ENCODE measurements around the gene ARFGEF2. TPM values are rescaled to one million over a fixed set of nuclear protein-coding genes. Genes with fewer than 3 reads are reported as not detected.

The ARFGEF2 gene
- total RNA-seq, 4 donors from 2014 or later: 29.9 to 84.7 (median 39.1) TPM

GRCh38 chr20:48879612-48880245 is 41.8 kb upstream of the ARFGEF2 start:
- no peaks in the 10 kb centered on the region for H3K27me3 ChIP-seq
- peaks cover 13% of the 10 kb centered on the region for H3K4me1 ChIP-seq
- no peaks in the 10 kb centered on the region for H3K36me3 ChIP-seq
- WGBS: 76% methylated on average over 1 of the region's 1 CpG
- no peak for DNase-seq (ENCODE audit: low spot score in 2 of 2)
- H3K9me3 ChIP-seq: no peaks in the 10 kb centered on the region
- TF ChIP-seq CTCF (IDR thresholded peaks at IDR 0.05) (no peak), POLR2AphosphoS5 (IDR thresholded peaks at IDR 0.05) (no peak), EP300 (IDR thresholded peaks at IDR 0.05) (no peak), POLR2A (IDR thresholded peaks at IDR 0.05) (no peak)
- no peak overlapping the region for H3K4me3 ChIP-seq
- H3K27ac ChIP-seq: no peak overlapping the region

- Histone ChIP-seq H3K9me3 (no peaks in the 10 kb centered on the region), H3K27ac (no peak overlapping the region), H3K4me1 (peaks cover 12% of the 10 kb centered on the region), H3K4me3 (no peak overlapping the region), H3K36me3 (no peaks in the 10 kb centered on the region), H3K27me3 (no peaks in the 10 kb centered on the region)
- WGBS: 80% methylated on average over 3 of the region's 3 CpGs
- TF ChIP-seq POLR2AphosphoS5 (IDR thresholded peaks at IDR 0.05): no peak
- no peak for TF ChIP-seq EP300 (IDR thresholded peaks at IDR 0.05)
- no peak for TF ChIP-seq POLR2A (IDR thresholded peaks at IDR 0.05)
- no peak for TF ChIP-seq CTCF (IDR thresholded peaks at IDR 0.05)
- DNase-seq (ENCODE audit: low spot score in 2 of 2): no peak
Observed at GRCh38 chr20:48880331-48880730, 41.2 kb upstream of the ARFGEF2 start.

- Histone ChIP-seq H3K36me3 (no peaks in the 10 kb centered on the region), H3K4me3 (no peak overlapping the region), H3K4me1 (peaks cover 4% of the 10 kb centered on the region), H3K9me3 (no peaks in the 10 kb centered on the region), H3K27me3 (no peaks in the 10 kb centered on the region), H3K27ac (no peak overlapping the region)
- 79% methylated on average over 7 of the region's 7 CpGs for WGBS
- no peak for TF ChIP-seq CTCF (IDR thresholded peaks at IDR 0.05)
- TF ChIP-seq POLR2A (IDR thresholded peaks at IDR 0.05): no peak
- TF ChIP-seq POLR2AphosphoS5 (IDR thresholded peaks at IDR 0.05): no peak
- no peak for TF ChIP-seq EP300 (IDR thresholded peaks at IDR 0.05)
- DNase-seq (ENCODE audit: low spot score in 2 of 2): no peak
Observed at GRCh38 chr20:48880981-48881657, 40.4 kb upstream of the ARFGEF2 start.

GRCh38 chr20:48885237-48885636 is 36.3 kb upstream of the ARFGEF2 start:
- TF ChIP-seq EP300 (IDR thresholded peaks at IDR 0.05) (no peak), POLR2A (IDR thresholded peaks at IDR 0.05) (no peak), CTCF (IDR thresholded peaks at IDR 0.05) (no peak), POLR2AphosphoS5 (IDR thresholded peaks at IDR 0.05) (no peak)
- Histone ChIP-seq H3K36me3 (no peaks in the 10 kb centered on the region), H3K9me3 (no peaks in the 10 kb centered on the region), H3K27ac (no peak overlapping the region), H3K4me1 (no peaks in the 10 kb centered on the region), H3K4me3 (no peak overlapping the region), H3K27me3 (no peaks in the 10 kb centered on the region)
- no peak for DNase-seq (ENCODE audit: low spot score in 2 of 2)
- WGBS: 76% methylated on average over 4 of the region's 4 CpGs

- Histone ChIP-seq H3K36me3 (no peaks in the 10 kb centered on the region), H3K4me1 (no peaks in the 10 kb centered on the region), H3K27me3 (peaks cover 5% of the 10 kb centered on the region), H3K9me3 (no peaks in the 10 kb centered on the region), H3K4me3 (no peak overlapping the region), H3K27ac (no peak overlapping the region)
- WGBS: 82% methylated on average over 3 of the region's 3 CpGs
- DNase-seq (ENCODE audit: low spot score in 2 of 2): no peak
- TF ChIP-seq POLR2A (IDR thresholded peaks at IDR 0.05): no peak
- TF ChIP-seq EP300 (IDR thresholded peaks at IDR 0.05): no peak
- no peak for TF ChIP-seq POLR2AphosphoS5 (IDR thresholded peaks at IDR 0.05)
- no peak for TF ChIP-seq CTCF (IDR thresholded peaks at IDR 0.05)
Observed at GRCh38 chr20:48886194-48886593, 35.3 kb upstream of the ARFGEF2 start.
